GM12878 (cell line): Measurements from ENCODE around the gene CD58. TPM values are rescaled to one million over a fixed set of nuclear protein-coding genes. Genes with fewer than 3 reads are reported as not detected.

ENCODE experiments used
- ATAC-seq: fragments of 200-7000 bp; cut with Tn5 transposase; 3 replicates; pipeline ENCODE4 v1.9.1; 2020; ENCODE audit warnings: mild to moderate bottlenecking, moderate library complexity
- BruUV-seq: library from RNA; stranded (reverse); fragments of 400-500 nt; replicated peaks from 2 replicates; lab custom pipeline; 2021; lab: Mats Ljungman, UMichigan
- CTCF ChIA-PET: fragments of 300-600 bp; sonication (Branson Sonifier 250); formaldehyde crosslinking; extraction: SDS; loops from one replicate; lab custom pipeline; 2021; ENCODE audit warnings: inconsistent platforms; lab: Yijun Ruan, JAX
- POLR2A ChIA-PET: fragments of 350-600 bp; formaldehyde crosslinking; extraction: SDS; loops from one replicate; lab custom pipeline; 2021; ENCODE audit warnings: inconsistent platforms; lab: Charles Lee
- RAD21 ChIA-PET: fragments of 300-600 bp; sonication (Branson Sonifier 250); formaldehyde crosslinking; loops from one replicate; lab custom pipeline; 2023; ENCODE audit warnings: antibody characterized with exemption; ENCODE audit not compliant: unreplicated experiment; lab: Charles Lee
- SMC1A ChIA-PET: fragments of 300-600 bp; sonication (Branson Sonifier 250); formaldehyde crosslinking; loops from one replicate; lab custom pipeline; 2023; ENCODE audit not compliant: unreplicated experiment, uncharacterized antibody; lab: Charles Lee
- DNase-seq: peaks from one replicate; pipeline ENCODE4 v3.0.0-alpha.2; 2011; ENCODE audit warnings: low read depth, low spot score
- FAIRE-seq: peaks from 3 replicates; lab custom pipeline; 2011; peaks lifted over from hg19 to GRCh38; lab: Jason Lieb, UNC
- H2AFZ ChIP-seq: 2 replicates; pipeline ENCODE4 v1.6.0; 2011; ENCODE audit warnings: low read depth, low read length, control low read depth; ENCODE audit not compliant: control insufficient read depth
- H3K27ac ChIP-seq: 2 replicates; pipeline ENCODE4 v1.5.1; 2011; ENCODE audit warnings: control low read depth; ENCODE audit not compliant: control insufficient read depth, insufficient read depth
- H3K27me3 ChIP-seq, 2 experiments: replicated peaks in 1 of 2; 2 replicates each; pipeline versions ENCODE4 v1.6.0 to v1.6.1; 2011; ENCODE audit warnings: low read length in 1 of 2; ENCODE audit not compliant: control insufficient read depth in 2 of 2, insufficient read depth in 2 of 2
- H3K36me3 ChIP-seq, 2 experiments: 2 replicates each; pipeline ENCODE4 v1.5.1; 2011; ENCODE audit warnings: low read length in 1 of 2; ENCODE audit not compliant: control insufficient read depth in 2 of 2, insufficient read depth in 2 of 2
- H3K4me1 ChIP-seq: 2 replicates; pipeline ENCODE4 v1.6.1; 2011; ENCODE audit warnings: mild to moderate bottlenecking, low read length, moderate library complexity, mixed read lengths; ENCODE audit not compliant: control insufficient read depth, insufficient read depth
- H3K4me2 ChIP-seq: 2 replicates; pipeline ENCODE4 v1.6.0; 2011; ENCODE audit warnings: control low read depth; ENCODE audit not compliant: control insufficient read depth, insufficient read depth
- H3K4me3 ChIP-seq: fragments of 200-600 bp; sonication (generic); 2 replicates; pipeline ENCODE4 v1.5.1; 2016
- H3K79me2 ChIP-seq: 2 replicates; pipeline ENCODE4 v1.6.0; 2011; ENCODE audit warnings: low read length; ENCODE audit not compliant: control insufficient read depth, insufficient read depth
- H3K9ac ChIP-seq: 2 replicates; pipeline ENCODE4 v1.8.0; 2011; ENCODE audit warnings: low read length, control low read depth, mixed read lengths; ENCODE audit not compliant: control insufficient read depth, insufficient read depth
- H3K9me3 ChIP-seq: replicated peaks from 3 replicates; pipeline ENCODE4 v1.5.1; 2011; ENCODE audit warnings: mild to moderate bottlenecking, low read length; ENCODE audit not compliant: control insufficient read depth, insufficient read depth
- H4K20me1 ChIP-seq: 2 replicates; pipeline ENCODE4 v1.6.0; 2011; ENCODE audit not compliant: control insufficient read depth, insufficient read depth
- DPF2 ChIP-seq: fragments of 450-650 bp; IDR thresholded peaks from 2 replicates; pipeline ENCODE4 v1.6.1; 2017; ENCODE audit warnings: mild to moderate bottlenecking
- EED ChIP-seq: sonication (generic); IDR thresholded peaks from 2 replicates; pipeline ENCODE4 v1.6.1; 2016; ENCODE audit warnings: antibody characterized with exemption, low read depth
- ESRRA ChIP-seq: IDR thresholded peaks from 2 replicates; pipeline ENCODE4 v1.6.1; 2012; ENCODE audit warnings: mild to moderate bottlenecking, low read length, improper control_type of control experiment
- FOXM1 ChIP-seq: IDR thresholded peaks from 2 replicates; pipeline ENCODE4 v1.6.1; 2012; ENCODE audit warnings: low read depth, mild to moderate bottlenecking, inconsistent platforms, low read length, moderate library complexity
- GABPA ChIP-seq: IDR thresholded peaks from 2 replicates; pipeline ENCODE4 v1.6.1; 2014; ENCODE audit warnings: antibody characterized with exemption, low read depth, mild to moderate bottlenecking, inconsistent platforms
- HDAC6 ChIP-seq: fragments of 200-600 bp; sonication (generic); IDR thresholded peaks from one replicate; pipeline ENCODE4 v1.8.0; 2017; ENCODE audit warnings: antibody characterized with exemption; ENCODE audit not compliant: unreplicated experiment
- IKZF2 ChIP-seq, 2 experiments: fragments of 450-650 bp; IDR thresholded peaks; 2 replicates each; pipeline ENCODE4 v1.6.1; 2017; ENCODE audit warnings: mild to moderate bottlenecking in 2 of 2, moderate library complexity in 2 of 2
- LARP7 ChIP-seq: fragments of 450-650 bp; IDR thresholded peaks from 2 replicates; pipeline ENCODE4 v1.6.1; 2017; ENCODE audit warnings: mild to moderate bottlenecking
- MEF2A ChIP-seq: IDR thresholded peaks from 2 replicates; pipeline ENCODE4 v1.6.1; 2011; ENCODE audit warnings: low read depth, mild to moderate bottlenecking, low read length, moderate library complexity; ENCODE audit not compliant: insufficient read depth
- POLR2AphosphoS2 ChIP-seq: IDR thresholded peaks from 2 replicates; pipeline ENCODE4 v1.6.1; 2011; ENCODE audit warnings: low read depth, mild to moderate bottlenecking, low read length, improper control_type of control experiment, moderate library complexity
- POLR2AphosphoS5 ChIP-seq: IDR thresholded peaks from 2 replicates; pipeline ENCODE4 v1.6.1; 2011; ENCODE audit warnings: mild to moderate bottlenecking, low read length, inconsistent platforms
- SIX5 ChIP-seq: IDR thresholded peaks from 2 replicates; pipeline ENCODE4 v1.6.1; 2011; ENCODE audit warnings: mild to moderate bottlenecking, low read depth, low read length, moderate library complexity; ENCODE audit not compliant: severe bottlenecking
- ZNF217 ChIP-seq: fragments of 450-650 bp; IDR thresholded peaks from 2 replicates; pipeline ENCODE4 v1.6.1; 2017; ENCODE audit warnings: antibody characterized with exemption, mild to moderate bottlenecking
- ZNF24 ChIP-seq: fragments of 450-650 bp; IDR thresholded peaks from 2 replicates; pipeline ENCODE4 v1.6.1; 2017; ENCODE audit warnings: antibody characterized with exemption, mild to moderate bottlenecking
- WGBS: methylation state at CpG from one replicate; pipeline ENCODE4 v1.1.6; 2016; ENCODE audit warnings: low lambda C conversion rate; ENCODE audit not compliant: insufficient replicate concordance, insufficient coverage; ENCODE audit errors: missing lambda C conversion rate; 5-methylcytosine and 5-hydroxymethylcytosine counted together
- in situ Hi-C: fragments of 300-500 bp; cut with MboI; formaldehyde crosslinking; loops from 9 replicates; pipeline ENCODE4 v1.14.3; 2018; ENCODE audit warnings: mixed read lengths
- intact Hi-C: fragments of 100-400 bp; cut with micrococcal nuclease; formaldehyde crosslinking; loops from one replicate; pipeline ENCODE4 v1.14.2; 2022; ENCODE audit not compliant: unreplicated experiment
- polyA plus RNA-seq, 11 experiments: library from polyadenylated mRNA; depleted of rRNA in 4 of 11; unstranded in 6 of 11; stranded (reverse) in 5 of 11; fragments of >200 nt; fragmentation: Nextera tagmentation in 4 of 11; fragmentation: Illumina TruSeq in 1 of 11; extraction: Ambion mirVana in 4 of 11; extraction: Trizol in 1 of 11; gene quantifications; 1 replicate in 1 of 11; 2 replicates in 10 of 11; pipeline versions ENCODE4 v1.2.1 to v1.2.3, GENCODE V29; 2011 to 2016; ENCODE audit warnings: inconsistent platforms in 2 of 11, missing spikeins in 2 of 11, low read depth in 1 of 11
- total RNA-seq, 4 experiments: library from RNA; depleted of rRNA in 3 of 4; stranded (reverse); fragments of >200 nt in 3 of 4; fragmentation: Illumina TruSeq in 1 of 4; extraction: Trizol in 1 of 4; gene quantifications; 2 replicates each; pipeline versions ENCODE4 v1.2.1 to v1.2.3, GENCODE V29; 2013 to 2021
- TF ChIP-seq, protein P1 (sequence below), 3 experiments: IDR thresholded peaks in 2 of 3; conservative IDR thresholded peaks in 1 of 3; 2 replicates each; pipeline ENCODE4 v1.5.1; 2011; ENCODE audit warnings: low read depth in 3 of 3, low read length in 3 of 3, mild to moderate bottlenecking in 3 of 3, control low read depth in 2 of 3, moderate library complexity in 2 of 3, inconsistent platforms in 1 of 3, mixed read lengths in 1 of 3; ENCODE audit not compliant: control insufficient read depth in 2 of 3, insufficient read depth in 1 of 3; ENCODE audit errors: extremely low read depth in 1 of 3
- TF ChIP-seq, protein P2 (sequence below): IDR thresholded peaks from 2 replicates; pipeline ENCODE4 v1.6.1; 2012; ENCODE audit warnings: low read depth, low read length, improper control_type of control experiment
- TF ChIP-seq, protein P3 (sequence below): fragments of 450-650 bp; IDR thresholded peaks from 2 replicates; pipeline ENCODE4 v1.6.1; 2017; ENCODE audit warnings: mild to moderate bottlenecking, moderate library complexity

CD58 gene
- total and polyA plus RNA-seq, 10 of the 15 experiments (the other 5 are each of a cell fraction or from before 2014, with no cell fraction given) = 70.4 to 252 (median 129) TPM

DNA sequence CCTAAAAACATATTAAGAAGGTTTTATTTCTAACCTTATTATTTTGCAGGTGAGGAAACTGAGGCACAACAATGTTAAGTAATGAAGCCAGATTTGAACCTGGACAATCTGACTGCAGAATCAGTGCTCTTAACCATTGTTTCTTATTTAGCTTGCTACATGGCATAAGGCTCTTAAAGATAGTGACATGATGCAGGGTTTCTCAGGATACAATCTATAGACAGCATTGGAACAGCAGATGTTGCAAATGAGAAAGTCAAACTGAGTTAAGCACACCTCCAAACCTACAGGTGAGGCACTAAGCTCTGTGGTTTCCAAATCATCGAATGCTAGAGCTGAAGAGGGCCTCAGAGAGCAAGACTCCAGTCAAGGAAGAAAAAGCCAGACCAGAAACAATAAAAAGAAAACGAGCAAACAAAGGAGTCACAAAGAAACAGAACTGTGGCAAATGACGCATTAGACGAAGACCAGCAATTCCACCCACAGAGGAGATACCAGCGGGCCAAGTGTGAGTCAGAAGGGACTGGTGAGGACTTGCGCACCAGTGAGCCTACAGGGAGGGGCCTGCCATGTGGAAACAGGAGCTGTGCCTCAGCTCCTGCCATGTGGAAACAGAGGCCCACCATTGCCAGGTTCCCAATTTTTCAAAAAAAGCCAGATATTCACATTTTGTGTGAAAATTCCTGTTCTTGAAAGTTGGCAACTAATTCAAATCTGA is 14.4 kb downstream of the CD58 start (continued):
- TF ChIP-seq MEF2A (0 out of 2 replicates have a peak, but pooled peaks have one; percentile 44), ESRRA (no peak), LARP7 (no peak), SIX5 (no peak), POLR2AphosphoS2 (peak; percentile 21; the same call in 1 of the 2 replicates), FOXM1 (peak; percentile 79; the same call in 1 of the 2 replicates), DPF2 (peak; percentile 76), EED (peak; percentile 94)
- TF ChIP-seq, protein P1, sequence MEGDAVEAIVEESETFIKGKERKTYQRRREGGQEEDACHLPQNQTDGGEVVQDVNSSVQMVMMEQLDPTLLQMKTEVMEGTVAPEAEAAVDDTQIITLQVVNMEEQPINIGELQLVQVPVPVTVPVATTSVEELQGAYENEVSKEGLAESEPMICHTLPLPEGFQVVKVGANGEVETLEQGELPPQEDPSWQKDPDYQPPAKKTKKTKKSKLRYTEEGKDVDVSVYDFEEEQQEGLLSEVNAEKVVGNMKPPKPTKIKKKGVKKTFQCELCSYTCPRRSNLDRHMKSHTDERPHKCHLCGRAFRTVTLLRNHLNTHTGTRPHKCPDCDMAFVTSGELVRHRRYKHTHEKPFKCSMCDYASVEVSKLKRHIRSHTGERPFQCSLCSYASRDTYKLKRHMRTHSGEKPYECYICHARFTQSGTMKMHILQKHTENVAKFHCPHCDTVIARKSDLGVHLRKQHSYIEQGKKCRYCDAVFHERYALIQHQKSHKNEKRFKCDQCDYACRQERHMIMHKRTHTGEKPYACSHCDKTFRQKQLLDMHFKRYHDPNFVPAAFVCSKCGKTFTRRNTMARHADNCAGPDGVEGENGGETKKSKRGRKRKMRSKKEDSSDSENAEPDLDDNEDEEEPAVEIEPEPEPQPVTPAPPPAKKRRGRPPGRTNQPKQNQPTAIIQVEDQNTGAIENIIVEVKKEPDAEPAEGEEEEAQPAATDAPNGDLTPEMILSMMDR (IDR thresholded peaks at IDR 0.05 in 2 of 3, conservative IDR thresholded peaks at IDR 0.05 in 1 of 3; ENCODE audit: control insufficient read depth in 2 of 3, extremely low read depth in 1 of 3, insufficient read depth in 1 of 3, low read depth in 3 of 3, low read length in 3 of 3) = no peak; a peak in 1 of 6 replicates
- TF ChIP-seq, all 136 proteins: peak for 66

DNA sequence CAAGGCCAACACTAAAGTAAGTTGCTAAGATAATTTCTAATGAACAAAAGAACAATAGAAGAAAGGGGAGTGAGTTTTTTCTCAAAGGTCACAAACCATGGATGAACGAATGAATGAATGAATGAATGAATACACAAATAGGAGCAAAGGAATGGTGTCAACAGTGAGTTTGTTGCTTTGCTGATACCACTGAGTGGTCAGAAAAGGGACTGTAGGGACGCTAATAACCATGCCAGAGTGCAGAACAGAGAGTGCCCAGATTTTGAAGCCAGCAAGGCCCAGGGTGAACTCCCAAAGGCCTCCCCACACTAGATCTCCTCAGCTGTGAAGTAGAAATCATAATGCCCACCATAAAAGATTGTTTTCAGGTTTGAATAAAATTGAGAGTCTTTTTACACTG is 15.9 kb downstream of the CD58 start:
- CTCF ChIA-PET = no interaction called here
- peaks cover 77% of the 10 kb centered on the region for H3K4me1 ChIP-seq
- H3K36me3 ChIP-seq = peaks cover 0 to 6% of the 10 kb centered on the region in 2 experiments; a peak in 1 of 4 replicates
- BruUV-seq = no TSS peak
- peaks cover 98% of the 10 kb centered on the region for H3K79me2 ChIP-seq
- peak overlapping the region; percentile 16; the same call in 1 of the 2 replicates for H3K4me3 ChIP-seq
- intact Hi-C loops = loop anchor here (5.0 kb wide), 2 partner anchors 272 to 507 kb away; partner anchors contain the start of gene TTF2
- FAIRE-seq (no peak), DNase-seq (no peak), ATAC-seq (no peak)
- peak overlapping the region; percentile 55 for H3K9ac ChIP-seq
- in situ Hi-C loops = loop anchor here (25.0 kb wide), 1 partner anchor 1107 kb away; no protein-coding TSS in a partner anchor
- H3K27me3 ChIP-seq = no peaks in the 10 kb centered on the region
- no peak overlapping the region for H2AFZ ChIP-seq
- no peaks in the 10 kb centered on the region for H4K20me1 ChIP-seq
- SMC1A ChIA-PET = interaction anchor here (7.7 kb wide), 1 partner anchor 13 kb away, joined by 128 read pairs; no protein-coding TSS in a partner anchor
- POLR2A ChIA-PET = no interaction called here
- RAD21 ChIA-PET = no interaction called here
- no peaks in the 10 kb centered on the region for H3K9me3 ChIP-seq
- peak overlapping the region; percentile 84 for H3K4me2 ChIP-seq
- H3K27ac ChIP-seq = peak overlapping the region; percentile 100
- WGBS = 30% methylated on average over 2 of the region's 2 CpGs
- peak; percentile 37; the same call in 1 of the 2 replicates for TF ChIP-seq POLR2AphosphoS5
- TF ChIP-seq, protein P2, sequence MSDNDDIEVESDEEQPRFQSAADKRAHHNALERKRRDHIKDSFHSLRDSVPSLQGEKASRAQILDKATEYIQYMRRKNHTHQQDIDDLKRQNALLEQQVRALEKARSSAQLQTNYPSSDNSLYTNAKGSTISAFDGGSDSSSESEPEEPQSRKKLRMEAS = no peak
- TF ChIP-seq, protein P3, sequence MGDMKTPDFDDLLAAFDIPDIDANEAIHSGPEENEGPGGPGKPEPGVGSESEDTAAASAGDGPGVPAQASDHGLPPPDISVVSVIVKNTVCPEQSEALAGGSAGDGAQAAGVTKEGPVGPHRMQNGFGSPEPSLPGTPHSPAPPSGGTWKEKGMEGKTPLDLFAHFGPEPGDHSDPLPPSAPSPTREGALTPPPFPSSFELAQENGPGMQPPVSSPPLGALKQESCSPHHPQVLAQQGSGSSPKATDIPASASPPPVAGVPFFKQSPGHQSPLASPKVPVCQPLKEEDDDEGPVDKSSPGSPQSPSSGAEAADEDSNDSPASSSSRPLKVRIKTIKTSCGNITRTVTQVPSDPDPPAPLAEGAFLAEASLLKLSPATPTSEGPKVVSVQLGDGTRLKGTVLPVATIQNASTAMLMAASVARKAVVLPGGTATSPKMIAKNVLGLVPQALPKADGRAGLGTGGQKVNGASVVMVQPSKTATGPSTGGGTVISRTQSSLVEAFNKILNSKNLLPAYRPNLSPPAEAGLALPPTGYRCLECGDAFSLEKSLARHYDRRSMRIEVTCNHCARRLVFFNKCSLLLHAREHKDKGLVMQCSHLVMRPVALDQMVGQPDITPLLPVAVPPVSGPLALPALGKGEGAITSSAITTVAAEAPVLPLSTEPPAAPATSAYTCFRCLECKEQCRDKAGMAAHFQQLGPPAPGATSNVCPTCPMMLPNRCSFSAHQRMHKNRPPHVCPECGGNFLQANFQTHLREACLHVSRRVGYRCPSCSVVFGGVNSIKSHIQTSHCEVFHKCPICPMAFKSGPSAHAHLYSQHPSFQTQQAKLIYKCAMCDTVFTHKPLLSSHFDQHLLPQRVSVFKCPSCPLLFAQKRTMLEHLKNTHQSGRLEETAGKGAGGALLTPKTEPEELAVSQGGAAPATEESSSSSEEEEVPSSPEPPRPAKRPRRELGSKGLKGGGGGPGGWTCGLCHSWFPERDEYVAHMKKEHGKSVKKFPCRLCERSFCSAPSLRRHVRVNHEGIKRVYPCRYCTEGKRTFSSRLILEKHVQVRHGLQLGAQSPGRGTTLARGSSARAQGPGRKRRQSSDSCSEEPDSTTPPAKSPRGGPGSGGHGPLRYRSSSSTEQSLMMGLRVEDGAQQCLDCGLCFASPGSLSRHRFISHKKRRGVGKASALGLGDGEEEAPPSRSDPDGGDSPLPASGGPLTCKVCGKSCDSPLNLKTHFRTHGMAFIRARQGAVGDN = peak; percentile 78
- TF ChIP-seq GABPA = no peak
- no peak for TF ChIP-seq HDAC6
- TF ChIP-seq ZNF217 = peak; percentile 69; the same call in 1 of the 2 replicates
- peak; percentile 99 for TF ChIP-seq ZNF24
- 0 out of 4 replicates have a peak, but pooled peaks of 1 of the 2 experiments have one; percentile 9 for TF ChIP-seq IKZF2 (IDR thresholded peaks at IDR 0.05)
